GM21576 (cell line): Measurements from ENCODE around the gene DDX19B.
"Not testable (repeated sequence)": the region's sequence is repeated elsewhere in the genome, so short reads cannot be mapped to it uniquely, and the experiment has no call there.

Source experiments
- ATAC-seq: cut with Tn5 transposase; IDR thresholded peaks from one replicate; pipeline ENCODE4 v1.9.1; 2021; ENCODE audit warnings: mild to moderate bottlenecking, moderate library complexity; ENCODE audit not compliant: unreplicated experiment

The DDX19B gene

GRCh38 chr16:70287304-70287971, 11.5 kb upstream of the DDX19B start:
- not testable (repeated sequence) for ATAC-seq

GRCh38 chr16:70289229-70290094, 9.5 kb upstream of the DDX19B start, which contains the start of gene AARS1:
AARS1 (minus strand) TSS chr16:70289506; CDS start chr16:70282763, 6,743 bp downstream.
- peak; percentile 97 for ATAC-seq

GRCh38 chr16:70290949-70291519, 8.0 kb upstream of the DDX19B start:
- no peak for ATAC-seq

- not testable (repeated sequence) for ATAC-seq
These were observed 6.8 kb upstream of the DDX19B start for GRCh38 chr16:70292148-70292547.

- ATAC-seq, result no peak
These were observed 4.5 kb upstream of the DDX19B start for GRCh38 chr16:70294385-70295025.

GRCh38 chr16:70295634-70296033, 3.4 kb upstream of the DDX19B start:
- ATAC-seq, result no peak

- no peak for ATAC-seq
These were observed 2.1 kb downstream of the DDX19B start for GRCh38 chr16:70301121-70301520.

GRCh38 chr16:70302745-70303144, 3.8 kb downstream of the DDX19B start:
- no peak for ATAC-seq

- ATAC-seq, result no peak
These were observed 6.0 kb downstream of the DDX19B start for GRCh38 chr16:70304892-70305448.

- no peak for ATAC-seq
These were observed 7.9 kb downstream of the DDX19B start for GRCh38 chr16:70306880-70307279.

- ATAC-seq, result not testable (repeated sequence)
These were observed 8.7 kb downstream of the DDX19B start for GRCh38 chr16:70307726-70308125.

GRCh38 chr16:70320121-70320520, 21.1 kb downstream of the DDX19B start:
- no peak for ATAC-seq

GRCh38 chr16:70324998-70325747, 26.2 kb downstream of the DDX19B start:
- ATAC-seq, result no peak

- ATAC-seq, result no peak
These were observed 32.1 kb downstream of the DDX19B start for GRCh38 chr16:70331091-70331490.

GRCh38 chr16:70331588-70332358, 32.8 kb downstream of the DDX19B start:
- no peak for ATAC-seq

GRCh38 chr16:70332728-70333127, 33.7 kb downstream of the DDX19B start:
- not testable (repeated sequence) for ATAC-seq

- ATAC-seq, result no peak
These were observed 38.8 kb downstream of the DDX19B start for GRCh38 chr16:70337814-70338213.

GRCh38 chr16:70341600-70341999, 42.6 kb downstream of the DDX19B start:
- ATAC-seq, result no peak

- no peak for ATAC-seq
These were observed 43.0 kb downstream of the DDX19B start for GRCh38 chr16:70342016-70342415.
